Muscle layer of colon (tissue), 2 donors: Measurements from ENCODE around the gene TAPT1.

Source experiments
- H3K27ac ChIP-seq: one replicate; pipeline ENCODE4 v1.7.0; 2013; ENCODE audit warnings: low read depth, mild to moderate bottlenecking, low read length, moderate library complexity
- H3K27me3 ChIP-seq, 2 donors: one replicate each; pipeline ENCODE4 v1.7.0; 2013; ENCODE audit warnings: low read length in 2 of 2, mild to moderate bottlenecking in 2 of 2; ENCODE audit not compliant: insufficient read depth in 2 of 2, control insufficient read depth in 1 of 2
- H3K36me3 ChIP-seq: one replicate; pipeline ENCODE4 v1.7.0; 2013; ENCODE audit warnings: mild to moderate bottlenecking, low read length; ENCODE audit not compliant: insufficient read depth
- H3K4me1 ChIP-seq: one replicate; pipeline ENCODE4 v1.7.0; 2013; ENCODE audit warnings: mild to moderate bottlenecking, low read length; ENCODE audit not compliant: insufficient read depth
- H3K4me3 ChIP-seq, 2 donors: one replicate each; pipeline ENCODE4 v1.7.0; 2013; ENCODE audit warnings: low read length in 2 of 2, low read depth in 1 of 2, mild to moderate bottlenecking in 1 of 2, moderate library complexity in 1 of 2
- H3K9ac ChIP-seq: one replicate; pipeline ENCODE4 v1.7.0; 2013; ENCODE audit warnings: low read length
- H3K9me3 ChIP-seq: one replicate; pipeline ENCODE4 v1.7.0; 2013; ENCODE audit warnings: mild to moderate bottlenecking, low read length
- donor health status: abdominal sarcoma.
- donor health status: Adenocarcinoma of cecum.

TAPT1 gene

DNA sequence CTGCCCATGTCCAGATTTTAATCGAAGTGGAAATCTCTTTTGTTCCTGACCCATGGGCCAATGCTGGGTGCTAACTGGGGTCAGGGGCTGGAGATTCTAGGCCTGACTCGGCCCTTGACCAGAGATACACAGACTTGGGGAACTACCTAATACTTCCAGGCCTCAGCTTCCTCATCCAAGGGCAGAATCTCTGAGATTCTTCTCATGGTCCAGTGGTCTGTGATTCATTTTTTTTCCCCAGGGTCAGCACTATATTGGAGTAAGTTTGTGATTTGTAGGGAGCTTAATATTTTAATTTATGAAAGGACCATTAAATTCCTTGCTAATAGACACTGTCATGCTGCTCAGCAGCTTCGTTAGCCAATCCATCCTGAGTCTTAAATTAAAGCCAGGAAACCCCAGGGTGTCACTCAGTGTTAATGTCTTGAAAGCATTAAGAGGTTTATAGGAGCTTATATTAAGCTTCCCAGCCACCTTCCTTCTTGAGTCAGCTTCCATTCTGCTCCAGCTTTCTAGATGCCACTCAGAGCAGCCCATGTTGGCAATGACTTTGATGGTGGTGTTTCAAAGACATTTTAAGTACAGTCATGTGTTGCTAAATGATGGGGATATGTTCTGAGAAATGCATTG is 115.5 kb downstream of the TAPT1 start:
- H3K4me3 ChIP-seq, result no peak overlapping the region
- no peaks in the 10 kb centered on the region for H3K36me3 ChIP-seq
- H3K9me3 ChIP-seq, result no peaks in the 10 kb centered on the region
- H3K9ac ChIP-seq, result no peak overlapping the region
- no peaks in the 10 kb centered on the region for H3K4me1 ChIP-seq
- H3K27ac ChIP-seq, result no peak overlapping the region
- no peaks in the 10 kb centered on the region for H3K27me3 ChIP-seq
